GM18873 (cell line): ENCODE data around the gene CASP2.

ENCODE experiments used
- ATAC-seq: cut with Tn5 transposase; IDR thresholded peaks from one replicate; pipeline ENCODE4 v1.9.1; 2021; ENCODE audit warnings: mild to moderate bottlenecking, moderate library complexity, moderate number of reproducible peaks; ENCODE audit not compliant: unreplicated experiment, low FRiP score

CASP2 gene

DNA sequence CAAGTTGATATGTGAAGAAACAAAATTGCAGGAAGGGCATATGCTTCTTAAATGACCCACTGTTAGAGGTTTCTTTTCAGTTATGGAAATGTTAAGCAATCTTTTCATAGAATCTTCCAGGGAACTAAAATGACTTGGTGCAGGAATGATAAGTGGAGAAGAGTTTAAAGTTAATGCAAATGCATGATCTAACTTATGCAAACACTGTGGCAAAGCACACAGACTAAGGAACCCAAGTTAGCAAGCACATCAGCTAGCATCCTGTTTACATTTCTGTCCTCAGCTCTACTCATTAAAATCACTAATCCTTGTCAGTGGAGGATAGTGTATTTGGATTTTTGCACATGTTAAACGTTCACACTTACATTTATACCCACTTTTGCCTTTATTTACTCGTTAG is 37.1 kb downstream of the CASP2 start:
- peak; percentile 63 for ATAC-seq

DNA sequence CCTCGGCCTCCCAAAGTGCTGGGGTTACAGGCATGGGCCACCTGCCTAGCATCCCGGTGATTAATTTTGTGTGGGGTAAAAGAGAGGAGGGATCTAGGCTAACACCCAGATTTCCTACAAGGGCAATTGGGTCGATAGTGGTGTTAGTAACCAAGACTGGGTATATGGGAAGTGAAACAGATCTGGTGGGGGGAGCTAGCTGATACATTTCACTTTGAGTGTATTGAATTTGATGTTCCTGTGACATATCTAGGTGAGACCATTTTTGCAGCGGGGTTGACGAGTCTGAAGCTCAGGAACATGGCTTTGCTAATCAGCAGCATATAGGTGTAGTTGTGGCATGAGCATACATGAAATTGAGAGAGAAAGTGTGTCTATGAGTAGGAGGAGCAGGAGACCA is 39.8 kb downstream of the CASP2 start:
- peak; percentile 61 for ATAC-seq

DNA sequence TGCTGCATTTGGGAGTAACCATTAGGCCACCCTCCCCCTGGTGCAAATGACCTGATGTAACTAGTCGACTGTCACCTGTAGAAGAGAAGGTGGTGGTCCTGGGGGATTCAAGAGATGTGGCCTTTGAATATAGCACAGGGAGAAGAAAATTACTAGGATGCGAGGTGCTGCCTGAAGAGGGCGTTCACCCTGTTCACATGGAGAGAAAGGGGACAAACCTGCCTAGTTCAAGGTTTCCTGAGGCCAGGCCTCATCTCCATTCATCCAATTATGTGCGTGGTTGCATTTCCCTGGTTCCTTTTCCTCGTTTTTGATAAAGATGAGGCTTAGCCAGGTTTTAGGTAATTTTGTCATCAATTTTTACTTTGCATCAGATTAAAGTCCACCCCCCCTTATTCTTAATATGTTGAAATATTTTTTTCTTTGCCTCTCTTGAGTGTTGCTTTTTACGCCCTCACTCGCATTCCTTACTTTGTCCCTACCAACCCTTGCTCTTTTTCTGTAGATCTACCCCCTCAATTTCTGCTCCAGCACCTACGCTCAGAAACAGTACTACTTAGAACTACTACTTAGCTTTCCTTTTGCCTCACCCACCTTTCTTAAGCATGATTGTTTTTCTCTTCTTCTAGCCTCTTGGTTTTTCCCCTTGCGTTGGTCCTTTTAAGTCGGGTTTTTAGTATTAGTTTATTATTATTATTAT is 41.5 kb downstream of the CASP2 start:
- ATAC-seq = no peak

DNA sequence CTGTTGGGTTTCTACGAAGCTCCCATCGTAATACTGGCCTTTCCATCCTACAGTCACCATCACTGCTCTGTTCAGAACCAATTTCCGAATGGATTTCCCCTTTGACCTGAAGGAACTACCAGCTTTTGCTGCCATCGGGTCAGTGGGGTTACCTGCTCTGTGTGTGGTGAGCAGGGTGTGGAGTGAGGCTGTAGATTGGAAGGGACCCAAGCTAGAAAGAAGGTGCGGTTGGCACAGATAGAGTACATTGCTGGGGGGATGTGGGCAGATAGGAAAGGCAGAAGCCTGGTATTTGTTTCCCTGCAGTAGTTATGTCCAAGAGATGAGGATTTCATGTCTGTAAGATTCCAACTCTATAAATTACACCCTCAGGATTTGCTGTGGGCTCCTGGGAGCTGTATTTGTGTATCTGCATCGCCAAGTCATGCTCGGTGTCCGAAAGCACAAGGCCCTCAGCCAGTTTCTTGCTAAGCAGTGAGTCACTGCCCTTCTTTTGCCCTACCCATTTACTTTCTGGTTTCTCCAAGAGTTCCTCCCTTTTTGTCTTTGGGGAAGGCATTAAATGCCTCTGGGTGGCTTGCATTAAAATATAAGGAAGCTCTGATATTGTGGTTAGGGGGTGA is 43.1 kb downstream of the CASP2 start:
- ATAC-seq = no peak

DNA sequence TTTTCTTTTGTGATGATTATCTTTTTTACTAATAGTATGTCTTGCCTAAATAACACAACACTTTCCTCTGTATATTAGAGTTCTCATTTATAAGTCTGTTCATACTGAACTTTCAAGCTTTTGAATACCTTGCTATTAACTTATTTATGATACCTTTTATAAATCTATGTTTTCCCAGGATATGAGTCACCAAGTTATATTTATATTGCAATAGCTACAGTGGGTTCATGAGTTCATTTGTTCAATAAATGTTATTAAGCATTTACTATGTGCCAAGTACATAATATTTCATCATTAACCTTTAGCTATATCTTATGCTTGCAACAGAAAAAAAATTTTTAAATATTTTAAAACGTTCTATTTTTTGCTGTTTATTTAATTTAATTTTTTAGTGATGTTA is 46.1 kb downstream of the CASP2 start:
- ATAC-seq = no peak

DNA sequence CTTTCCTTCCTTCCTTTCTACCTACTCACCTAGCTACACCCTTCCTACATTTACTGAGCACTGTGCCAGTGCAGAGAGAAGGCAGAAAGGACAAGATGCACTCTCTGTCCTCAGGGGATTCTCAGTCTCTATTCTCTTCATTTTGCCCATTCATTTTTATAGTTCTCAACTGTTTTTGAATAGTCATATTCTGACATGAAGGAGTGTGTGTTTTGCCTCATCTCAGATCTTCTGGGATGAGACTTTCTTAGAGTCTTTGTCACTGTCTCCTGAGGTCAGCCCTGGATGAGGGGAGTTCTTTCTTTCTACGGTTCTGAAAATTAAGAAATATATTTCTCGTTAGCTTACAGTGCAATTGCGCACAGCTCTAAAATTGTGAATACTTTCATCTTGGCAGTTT is 49.1 kb downstream of the CASP2 start:
- ATAC-seq = no peak

DNA sequence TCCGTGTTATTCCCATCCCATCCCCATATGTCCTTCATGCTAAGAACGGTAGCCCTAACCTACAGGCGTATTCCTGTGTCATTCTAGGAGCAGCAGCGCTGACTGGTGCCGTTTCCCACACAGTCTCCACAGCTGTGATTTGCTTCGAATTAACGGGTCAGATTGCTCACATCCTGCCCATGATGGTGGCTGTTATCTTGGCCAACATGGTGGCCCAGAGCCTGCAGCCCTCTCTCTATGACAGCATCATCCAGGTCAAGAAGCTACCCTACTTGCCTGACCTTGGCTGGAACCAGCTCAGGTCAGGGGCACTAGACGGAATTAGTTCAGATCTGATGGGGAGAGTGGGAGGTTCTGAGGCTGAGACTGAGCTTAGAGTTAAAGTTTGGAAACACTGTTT is 53.7 kb downstream of the CASP2 start:
- no peak for ATAC-seq

DNA sequence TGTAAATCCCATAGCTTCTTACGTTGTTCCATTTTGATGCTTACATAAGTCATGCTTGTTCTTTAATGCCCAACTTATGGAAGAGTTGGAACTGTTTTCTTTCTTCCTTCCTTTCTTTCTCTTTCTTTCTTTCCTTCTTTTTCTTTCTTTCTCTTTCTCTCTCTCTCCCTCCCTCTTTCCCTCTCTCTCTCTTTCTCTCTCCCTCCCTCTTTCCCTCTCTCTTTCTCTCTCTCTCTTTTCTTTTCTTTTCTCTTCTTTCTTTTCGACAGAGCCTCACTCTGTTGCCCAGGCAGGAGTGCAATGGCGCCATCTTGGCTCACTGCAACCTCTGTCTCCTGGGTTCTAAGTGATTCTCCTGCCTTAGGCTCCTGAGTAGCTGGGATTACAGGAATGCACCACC is 55.4 kb downstream of the CASP2 start:
- ATAC-seq = no peak

DNA sequence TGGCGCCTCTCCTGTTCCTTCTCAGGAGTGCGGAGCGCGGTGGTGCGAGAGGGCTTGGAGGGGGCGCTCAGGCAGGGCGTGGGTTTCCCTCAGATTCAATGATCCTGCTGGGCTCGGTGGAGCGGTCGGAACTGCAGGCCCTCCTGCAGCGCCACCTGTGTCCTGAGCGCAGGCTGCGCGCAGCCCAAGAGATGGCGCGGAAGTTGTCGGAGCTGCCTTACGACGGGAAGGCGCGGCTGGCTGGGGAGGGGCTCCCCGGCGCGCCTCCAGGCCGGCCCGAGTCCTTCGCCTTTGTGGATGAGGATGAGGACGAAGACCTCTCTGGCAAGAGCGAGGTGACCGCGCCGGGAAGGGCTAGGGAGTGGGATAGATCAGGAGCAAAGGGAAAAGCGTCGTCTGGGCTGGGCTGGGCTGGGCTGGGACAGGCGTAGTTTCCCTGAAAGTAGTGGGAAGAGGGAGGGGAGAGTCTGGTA is 57.3 kb downstream of the CASP2 start:
- no peak for ATAC-seq

DNA sequence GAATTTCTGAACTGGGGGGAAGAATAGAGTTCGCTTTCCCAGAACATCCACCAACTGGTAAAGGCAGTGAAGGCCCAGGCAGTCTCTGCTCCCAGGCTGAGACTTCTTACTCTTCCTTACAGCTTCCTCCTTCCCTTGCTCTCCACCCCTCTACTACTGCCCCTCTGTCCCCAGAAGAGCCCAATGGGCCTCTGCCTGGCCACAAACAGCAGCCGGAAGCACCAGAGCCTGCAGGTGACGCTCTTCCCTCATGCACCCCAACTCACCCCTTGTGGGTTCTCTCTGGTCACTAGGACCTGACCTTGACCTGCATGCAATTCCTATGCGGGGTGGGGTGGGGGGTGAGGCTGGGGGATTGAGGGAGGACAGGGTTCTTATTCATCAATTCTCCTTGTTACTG is 57.9 kb downstream of the CASP2 start:
- no peak for ATAC-seq

DNA sequence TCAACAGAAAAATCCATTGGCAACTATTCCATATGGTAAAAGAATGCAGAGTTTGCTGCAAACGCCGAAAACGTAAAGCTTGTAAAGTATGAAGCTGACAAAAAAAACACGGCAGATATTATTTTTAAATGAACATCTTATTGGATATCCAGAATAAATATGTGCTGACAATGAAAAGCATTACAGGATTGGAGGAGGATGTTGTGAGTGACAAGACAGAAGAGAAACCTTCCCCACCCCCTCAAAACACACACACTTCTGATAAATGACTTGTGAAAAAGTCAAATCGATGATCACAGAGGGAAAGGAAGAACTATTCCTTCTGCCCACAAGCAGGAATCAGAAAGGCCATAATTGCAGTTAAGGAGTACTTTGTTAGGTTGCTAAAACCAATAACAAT is 59.8 kb downstream of the CASP2 start:
- no peak for ATAC-seq

DNA sequence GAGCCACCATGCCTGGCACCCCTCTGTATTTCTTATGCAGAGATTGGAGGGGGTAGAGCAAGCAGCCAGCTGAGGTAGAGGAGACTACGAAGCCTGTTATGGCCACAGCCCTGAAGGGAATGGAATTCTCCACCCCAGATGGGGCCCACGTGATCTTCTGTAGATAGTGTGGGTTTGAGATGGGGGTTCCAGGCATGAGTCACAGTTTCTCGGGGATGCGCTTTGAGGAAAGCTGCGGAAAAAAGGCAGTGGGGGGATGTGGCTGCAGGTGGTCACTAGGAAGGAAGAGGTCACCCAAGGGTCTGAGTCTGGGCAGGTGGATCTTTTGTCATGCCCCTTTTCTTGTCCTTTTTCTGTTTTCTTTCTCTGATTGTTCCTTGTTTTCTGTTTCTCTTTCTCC is 62.9 kb downstream of the CASP2 start:
- ATAC-seq = no peak

DNA sequence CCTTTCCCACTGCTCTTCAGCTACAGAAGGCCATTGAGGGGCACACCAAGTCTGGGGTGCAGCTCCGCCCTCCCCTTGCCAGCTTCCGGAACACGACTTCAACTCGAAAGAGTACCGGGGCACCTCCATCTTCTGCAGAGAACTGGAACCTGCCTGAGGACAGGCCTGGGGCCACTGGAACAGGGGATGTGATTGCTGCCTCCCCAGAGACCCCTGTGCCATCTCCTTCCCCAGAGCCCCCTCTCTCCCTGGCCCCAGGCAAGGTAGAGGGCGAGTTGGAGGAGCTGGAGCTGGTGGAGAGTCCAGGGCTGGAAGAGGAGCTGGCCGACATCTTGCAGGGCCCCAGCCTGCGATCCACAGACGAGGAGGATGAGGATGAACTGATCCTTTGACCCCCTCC is 63.4 kb downstream of the CASP2 start:
- no peak for ATAC-seq

DNA sequence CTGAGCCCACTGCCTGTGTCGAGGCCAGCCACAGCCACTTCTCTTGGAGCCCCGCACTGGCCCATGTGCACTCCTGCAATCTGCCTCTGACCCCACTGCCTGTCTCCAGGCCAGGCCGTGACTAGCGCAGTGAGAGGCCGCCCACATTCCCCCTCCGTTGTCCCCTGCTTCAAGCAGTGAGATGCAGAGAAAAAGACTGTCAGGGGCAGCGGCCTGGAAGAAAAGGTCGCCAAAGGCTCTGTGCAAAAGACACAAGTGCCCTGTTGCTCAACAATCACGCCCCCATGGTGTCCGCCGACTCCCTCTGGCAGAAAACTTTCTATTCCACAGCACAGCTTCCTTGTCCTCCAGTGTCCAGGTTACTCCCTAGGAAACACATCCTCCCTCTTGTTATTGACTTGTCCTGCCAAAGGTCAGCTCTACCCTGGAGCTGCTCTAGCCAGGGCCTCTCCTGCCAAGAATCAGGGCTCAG is 64.4 kb downstream of the CASP2 start:
- ATAC-seq = no peak

DNA sequence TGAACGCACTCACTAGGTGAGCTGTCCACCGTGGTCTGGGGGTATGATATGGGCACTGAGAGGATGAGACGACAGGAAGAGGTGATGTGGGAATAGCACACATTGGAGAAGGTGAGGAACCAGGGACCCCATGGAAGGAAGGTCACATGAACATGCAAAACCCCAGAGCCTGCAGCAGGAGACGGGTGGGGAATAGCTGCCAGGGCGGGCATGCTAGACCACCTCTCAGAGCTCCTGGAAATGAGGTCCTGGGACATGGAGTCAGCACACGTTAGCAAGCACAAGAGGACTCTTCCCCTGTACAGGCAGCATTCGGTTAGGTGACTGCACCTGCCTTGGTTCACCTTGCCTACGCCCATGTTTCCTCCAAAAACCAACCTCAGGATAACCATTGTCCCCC is 66.2 kb downstream of the CASP2 start:
- no peak for ATAC-seq

DNA sequence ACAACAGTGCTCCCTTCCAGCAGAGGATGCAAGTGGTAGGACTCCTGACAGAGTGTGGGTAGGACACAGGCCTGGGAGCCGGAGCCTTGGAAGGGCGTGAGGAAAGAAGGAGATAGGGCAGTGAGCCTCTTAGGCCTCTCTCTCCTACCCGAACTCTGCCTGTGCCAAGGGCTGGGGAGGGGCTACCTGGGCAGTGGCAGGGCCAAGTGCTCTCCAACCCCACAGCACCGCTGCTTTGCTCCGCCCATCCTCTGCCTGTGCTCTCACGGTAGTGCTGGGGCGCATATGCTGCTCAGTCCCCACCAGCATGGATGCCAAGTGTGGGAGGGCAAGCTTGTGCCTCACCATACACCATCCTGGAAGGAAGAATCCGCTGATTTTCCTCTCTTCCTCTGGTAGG is 66.8 kb downstream of the CASP2 start:
- no peak for ATAC-seq

DNA sequence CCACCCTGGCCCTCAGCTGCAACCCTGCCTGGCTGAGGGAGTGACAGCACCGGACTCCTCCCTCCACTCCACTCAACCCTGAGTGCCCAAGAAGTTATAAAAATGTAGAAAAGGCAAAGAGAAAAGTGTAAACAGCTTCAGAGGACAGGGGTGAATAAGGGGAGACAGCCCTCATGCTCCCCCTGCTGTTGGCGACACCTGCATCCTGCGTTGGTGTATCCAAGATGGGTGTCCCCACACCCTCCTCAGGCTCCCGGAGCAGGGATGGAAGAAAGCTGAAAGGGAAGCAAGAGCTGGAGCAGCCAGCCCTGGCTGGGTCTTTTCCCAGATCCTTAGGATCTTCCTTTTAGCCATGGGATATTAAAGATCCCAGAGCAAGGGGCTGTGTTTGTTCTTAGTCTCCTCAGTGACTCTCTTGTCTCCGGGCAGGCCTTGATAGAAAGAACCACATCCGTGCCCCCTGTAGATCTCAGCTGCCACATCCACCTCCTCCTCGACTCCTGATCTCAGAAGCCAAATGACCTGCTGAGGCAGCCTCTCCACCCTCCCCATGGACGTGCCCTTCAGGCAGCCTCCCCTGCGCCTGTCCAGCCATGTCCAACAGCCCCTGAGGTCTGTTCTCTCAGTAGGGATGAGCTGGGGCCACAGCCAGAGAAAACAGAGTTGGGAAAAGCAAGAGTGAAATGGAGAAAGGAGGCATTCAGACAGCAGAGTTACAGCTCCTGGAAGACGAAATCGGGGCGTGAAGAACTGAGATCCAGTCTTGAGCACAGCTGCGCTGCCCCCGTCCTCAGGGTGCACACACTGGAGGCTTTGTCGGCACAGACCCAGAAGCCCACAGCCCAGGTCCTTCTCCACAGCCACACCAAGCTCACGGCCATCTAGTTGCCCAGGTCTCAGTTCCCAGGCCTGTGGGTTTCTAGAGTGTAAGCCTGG is 67.6 kb downstream of the CASP2 start:
- no peak for ATAC-seq

DNA sequence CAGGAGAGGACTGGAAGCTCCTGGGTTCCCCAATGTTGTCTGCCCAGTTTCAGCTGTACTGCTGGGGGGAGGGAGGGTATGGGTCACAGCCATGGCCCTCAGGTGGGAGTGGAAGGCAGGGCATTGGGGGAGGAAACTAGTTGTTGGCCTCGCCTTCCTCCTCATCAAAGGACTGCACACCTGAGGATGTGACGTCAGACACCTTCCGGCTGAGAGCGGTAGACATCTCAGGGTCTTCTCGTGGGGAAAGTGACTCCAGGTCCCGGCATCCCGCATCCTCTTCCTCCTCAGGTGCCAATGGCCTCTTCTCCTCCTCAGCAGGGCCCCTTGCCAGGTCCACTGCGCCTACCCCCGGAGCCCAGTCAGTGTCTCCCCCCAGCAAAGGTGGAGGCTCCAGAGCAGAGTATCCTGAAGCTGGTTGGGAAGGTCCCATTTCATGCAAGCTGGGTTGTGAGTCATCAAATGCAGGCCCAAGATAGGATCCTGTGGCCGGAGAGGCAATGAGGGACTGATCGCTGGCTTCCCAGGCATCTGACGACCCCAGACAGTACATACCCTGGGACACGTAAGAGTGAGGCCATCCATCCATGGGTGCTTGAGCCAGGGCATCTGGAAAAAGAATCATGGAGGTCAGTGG is 68.4 kb downstream of the CASP2 start:
- no peak for ATAC-seq
